Measurements from ENCODE around the gene KCND2. TPM values are rescaled to one million over a fixed set of nuclear protein-coding genes. Genes with fewer than 3 reads are reported as not detected.

The KCND2 gene
- total RNA-seq, 1 donor from 2014 or later, result 2.9 TPM

DNA sequence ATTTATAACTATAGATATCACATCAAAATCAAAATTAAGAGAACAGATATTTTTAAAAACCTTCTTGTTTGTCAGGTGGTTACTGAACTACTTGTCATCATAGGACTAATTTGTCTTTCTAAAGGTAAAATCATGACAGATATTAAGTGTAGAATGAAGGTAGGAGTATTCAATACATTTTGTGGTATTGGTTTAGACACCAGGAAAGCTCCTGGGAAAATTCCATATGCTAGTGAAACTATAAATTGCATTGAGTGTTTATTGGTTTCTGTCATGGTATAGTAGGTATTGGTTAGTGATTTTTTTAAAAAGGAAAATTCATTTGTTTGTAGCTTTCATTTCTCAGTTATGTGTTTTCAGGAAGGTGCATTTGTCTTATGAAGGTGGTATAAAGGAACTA lies 132.7 kb downstream of the KCND2 start:
- no peak for DNase-seq (ENCODE audit: low spot score)

GRCh38 chr7:120407010-120407409 lies 134.0 kb downstream of the KCND2 start:
- DNase-seq (ENCODE audit: low spot score), result no peak

- DNase-seq (ENCODE audit: low spot score), result no peak
Measured at GRCh38 chr7:120412139-120413050, 139.4 kb downstream of the KCND2 start.

GRCh38 chr7:120413164-120413563 lies 140.2 kb downstream of the KCND2 start:
- no peak for DNase-seq (ENCODE audit: low spot score)

GRCh38 chr7:120417244-120417979 lies 144.4 kb downstream of the KCND2 start:
- no peak for DNase-seq (ENCODE audit: low spot score)

DNA sequence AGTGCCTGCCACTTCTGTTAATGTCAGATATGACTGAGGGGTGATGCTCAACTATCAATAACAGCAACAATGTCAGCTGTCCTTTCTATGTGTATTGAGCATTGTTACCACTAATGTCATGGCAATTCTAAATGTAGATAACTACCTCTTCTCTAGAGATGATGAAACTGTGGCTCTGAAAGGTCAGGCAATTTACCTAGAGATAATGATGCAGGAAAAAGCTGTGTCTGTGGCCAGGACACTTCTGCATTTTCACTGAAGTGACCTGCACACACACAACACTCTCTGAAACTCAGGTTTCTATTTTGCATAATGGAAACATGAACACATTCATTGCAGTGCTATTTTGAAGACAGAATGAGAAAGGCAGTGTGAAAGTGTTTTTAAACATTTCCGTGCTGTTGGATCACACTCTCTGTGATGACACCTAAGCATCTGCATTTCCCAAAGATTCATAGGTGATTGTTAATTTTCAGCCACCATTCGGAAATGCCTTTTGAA lies 148.2 kb downstream of the KCND2 start:
- DNase-seq (ENCODE audit: low spot score), result no peak

- DNase-seq (ENCODE audit: low spot score), result no peak
Measured at GRCh38 chr7:120431016-120431415, 158.0 kb downstream of the KCND2 start.

DNA sequence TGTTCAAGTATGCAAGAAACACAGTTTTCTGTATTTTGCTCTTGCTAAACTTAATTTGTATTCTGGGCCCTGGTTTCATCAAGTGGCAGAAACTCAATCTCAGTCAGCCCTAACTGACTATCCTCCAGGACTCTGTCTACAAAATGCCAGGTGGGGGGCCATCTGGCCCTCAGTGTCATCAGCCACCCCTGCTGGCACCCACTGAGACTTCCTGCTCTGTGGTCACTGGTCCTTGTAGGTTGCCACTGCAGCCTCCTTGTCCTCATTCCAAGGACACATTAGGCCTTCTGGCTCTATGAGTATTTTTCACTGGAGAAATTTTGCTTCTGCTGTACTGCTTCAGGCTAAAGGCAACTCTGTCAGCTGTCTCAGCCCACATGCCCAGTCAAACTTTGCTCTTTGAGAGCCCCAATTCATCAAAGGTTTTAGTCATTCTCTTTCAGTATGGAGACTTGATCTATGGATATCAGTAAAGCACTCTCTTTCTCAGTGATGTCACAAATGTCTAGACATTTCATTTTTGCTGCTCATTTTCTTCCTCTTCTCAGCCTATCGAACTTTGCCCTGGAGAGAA lies 163.6 kb downstream of the KCND2 start:
- DNase-seq (ENCODE audit: low spot score), result no peak

DNA sequence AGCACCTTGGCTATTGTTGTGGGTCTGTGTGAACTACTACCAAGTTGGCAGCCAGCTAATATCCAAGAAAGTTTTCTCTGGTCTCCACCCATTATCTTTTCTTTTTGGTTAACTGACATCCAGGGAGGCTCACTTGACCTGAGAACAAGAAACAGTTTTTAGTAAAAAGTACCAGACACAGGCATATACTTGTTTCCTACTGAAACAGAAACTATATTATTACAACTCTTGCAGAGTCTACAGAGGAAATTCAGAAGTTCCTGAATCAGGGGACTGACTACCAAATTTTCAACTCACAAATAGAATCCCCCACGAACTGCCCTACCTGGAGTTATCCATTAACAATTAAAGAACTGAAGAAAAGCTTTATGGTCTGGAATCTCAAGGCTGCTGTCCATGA lies 168.9 kb downstream of the KCND2 start:
- DNase-seq (ENCODE audit: low spot score), result no peak

GRCh38 chr7:120442838-120443237 lies 169.9 kb downstream of the KCND2 start:
- no peak for DNase-seq (ENCODE audit: low spot score)

GRCh38 chr7:120444650-120445049 lies 171.7 kb downstream of the KCND2 start:
- DNase-seq (ENCODE audit: low spot score), result no peak

DNA sequence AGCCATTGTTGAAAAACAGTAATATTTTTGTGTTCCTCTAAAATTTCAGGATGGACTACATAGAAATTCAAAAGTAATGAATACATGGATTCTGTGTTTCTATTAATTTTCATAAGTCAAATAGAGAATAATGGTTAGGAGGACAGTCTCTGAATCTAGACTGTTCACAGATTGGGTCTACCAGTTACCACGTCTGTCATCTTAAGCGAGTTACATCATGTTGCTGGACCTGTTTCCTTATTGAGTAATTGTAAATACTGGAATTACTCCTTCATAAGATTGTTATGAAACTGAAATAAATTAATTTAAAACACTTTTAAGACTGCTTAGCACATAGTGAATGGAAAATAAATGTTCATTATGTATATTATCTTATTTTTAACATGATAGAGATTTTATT lies 172.3 kb downstream of the KCND2 start:
- no peak for DNase-seq (ENCODE audit: low spot score)

- DNase-seq (ENCODE audit: low spot score), result no peak
Measured at GRCh38 chr7:120452665-120453064, 179.7 kb downstream of the KCND2 start.

DNA sequence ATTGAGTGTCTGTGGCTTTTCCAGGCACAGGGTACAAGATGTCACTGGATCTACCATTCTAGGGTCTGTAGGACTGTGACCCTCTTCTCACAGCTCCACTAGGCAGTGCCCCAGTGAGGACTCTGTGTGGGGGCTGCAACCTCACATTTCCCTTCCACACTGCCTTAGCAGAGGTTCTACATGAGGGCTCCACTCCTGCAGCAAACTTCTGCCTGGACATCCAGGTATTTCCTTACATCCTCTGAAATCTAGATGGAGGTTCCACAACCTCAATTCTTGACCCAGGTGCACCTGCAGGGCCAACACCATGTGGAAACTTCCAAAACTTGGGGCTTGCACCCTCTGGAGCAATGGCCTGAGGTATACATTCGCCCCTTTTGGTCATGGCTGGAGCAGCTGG lies 183.7 kb downstream of the KCND2 start:
- DNase-seq (ENCODE audit: low spot score), result no peak

DNA sequence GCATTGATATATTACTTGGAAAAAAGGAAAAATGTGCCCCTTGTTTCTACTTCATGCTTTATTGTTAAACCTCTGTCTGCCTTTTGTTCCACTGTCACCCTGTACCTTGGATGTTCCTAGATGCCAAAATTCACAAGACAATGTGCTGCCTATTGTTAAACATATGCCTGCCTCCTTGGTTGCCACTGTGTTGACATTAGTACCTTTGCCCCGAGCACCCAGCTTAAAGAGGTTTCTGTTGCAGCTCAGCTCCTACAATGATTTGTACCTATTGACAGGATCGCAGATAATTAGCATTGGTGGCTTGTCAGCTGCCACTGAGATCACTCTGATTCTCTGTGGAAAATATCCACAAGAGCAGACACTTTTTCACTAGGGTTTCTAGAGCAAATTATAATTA lies 188.0 kb downstream of the KCND2 start:
- DNase-seq (ENCODE audit: low spot score), result no peak

DNA sequence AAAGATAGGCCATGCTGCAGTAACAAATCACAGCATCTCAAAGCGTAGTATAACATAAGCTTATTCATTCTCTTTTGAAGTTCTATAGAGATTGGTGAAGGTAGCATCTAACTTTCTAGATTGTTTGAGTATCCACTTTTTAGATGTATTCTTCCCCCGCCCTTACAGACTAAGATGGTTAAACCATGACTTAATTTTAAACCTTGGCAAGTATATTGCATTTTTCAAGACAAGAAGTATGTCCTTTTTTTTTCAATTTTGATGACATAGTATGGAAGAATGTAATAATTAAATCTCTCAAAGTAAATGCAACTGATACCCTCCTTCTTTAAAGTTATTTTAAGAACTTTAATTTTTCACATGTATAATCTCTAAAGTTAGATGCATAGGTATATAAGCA lies 190.0 kb downstream of the KCND2 start:
- DNase-seq (ENCODE audit: low spot score), result no peak

DNA sequence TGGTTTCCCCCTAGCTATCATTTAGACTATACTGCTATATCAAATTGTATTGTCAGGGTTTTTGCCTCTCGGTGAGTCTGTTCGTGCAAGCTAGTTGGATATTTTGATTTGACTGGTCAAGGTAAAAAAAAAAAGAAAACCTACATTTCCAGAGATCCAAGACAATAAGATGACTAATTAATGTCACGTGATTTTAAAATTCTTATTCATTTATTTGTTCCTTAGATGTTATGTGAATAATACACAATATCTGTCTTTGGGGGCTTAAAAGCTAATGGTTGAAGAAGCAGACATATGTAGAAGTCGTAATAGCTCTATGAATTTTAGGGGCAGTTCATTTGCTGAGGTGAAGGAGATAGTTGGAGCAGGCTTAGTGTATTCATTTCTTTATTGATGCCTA lies 191.1 kb downstream of the KCND2 start:
- DNase-seq (ENCODE audit: low spot score), result no peak

- no peak for DNase-seq (ENCODE audit: low spot score)
Measured at GRCh38 chr7:120467676-120468075, 194.7 kb downstream of the KCND2 start.

- no peak for DNase-seq (ENCODE audit: low spot score)
Measured at GRCh38 chr7:120468611-120469010, 195.6 kb downstream of the KCND2 start.

DNA sequence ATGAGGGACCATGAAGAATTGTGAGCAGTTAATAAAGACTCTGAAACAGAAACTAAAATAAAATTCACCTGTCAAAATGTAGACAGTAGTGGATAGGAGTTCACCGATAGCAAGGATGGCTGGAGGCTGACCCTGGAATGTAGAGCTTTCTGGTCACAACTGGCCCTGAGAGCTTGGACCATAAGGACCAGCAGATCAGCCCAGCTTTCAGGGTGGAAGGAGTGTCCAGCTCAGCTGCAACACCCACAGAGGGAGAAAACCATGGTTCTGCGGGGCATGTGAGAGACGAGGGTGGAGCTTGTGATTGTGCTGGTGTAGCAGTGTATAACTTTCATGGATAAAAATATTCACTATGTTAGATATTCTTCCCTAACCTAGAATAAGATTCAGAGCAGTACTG lies 199.9 kb downstream of the KCND2 start:
- no peak for DNase-seq (ENCODE audit: low spot score)

- DNase-seq (ENCODE audit: low spot score), result no peak
Measured at GRCh38 chr7:120473352-120473751, 200.4 kb downstream of the KCND2 start.

GRCh38 chr7:120475994-120476393 lies 203.0 kb downstream of the KCND2 start:
- no peak for DNase-seq (ENCODE audit: low spot score)
